HG02610 (cell line): ENCODE data around the gene CCL17.
"Not testable (repeated sequence)": the region's sequence is repeated elsewhere in the genome, so short reads cannot be mapped to it uniquely, and the experiment has no call there.

Source experiments
- ATAC-seq: cut with Tn5 transposase; IDR thresholded peaks from one replicate; pipeline ENCODE4 v1.9.1; 2021; ENCODE audit warnings: mild to moderate bottlenecking, moderate library complexity; ENCODE audit not compliant: unreplicated experiment

CCL17 gene

GRCh38 chr16:57403965-57404817 lies at the start of gene CCL17:
CCL17 (plus strand) TSS chr16:57404767; CDS start chr16:57413933, 9,166 bp downstream.
- no peak for ATAC-seq

- no peak for ATAC-seq
Measured at GRCh38 chr16:57355898-57356414, 48.6 kb upstream of the CCL17 start.

GRCh38 chr16:57356547-57356946 lies 48.0 kb upstream of the CCL17 start:
- ATAC-seq: no peak

- peak; percentile 55 for ATAC-seq
Measured at GRCh38 chr16:57357330-57358085, 47.1 kb upstream of the CCL17 start.

- no peak for ATAC-seq
Measured at GRCh38 chr16:57358086-57358420, 46.5 kb upstream of the CCL17 start.

GRCh38 chr16:57358527-57359095 lies 46.0 kb upstream of the CCL17 start, which contains the start of gene CCL22:
CCL22 (plus strand) TSS chr16:57358783; CDS start chr16:57358817, 34 bp downstream.
- ATAC-seq: peak; percentile 66

GRCh38 chr16:57360321-57360935 lies 44.1 kb upstream of the CCL17 start:
- ATAC-seq: no peak

GRCh38 chr16:57361404-57361803 lies 43.2 kb upstream of the CCL17 start:
- no peak for ATAC-seq

- no peak for ATAC-seq
Measured at GRCh38 chr16:57364143-57364542, 40.4 kb upstream of the CCL17 start.

GRCh38 chr16:57366544-57367040 lies 38.0 kb upstream of the CCL17 start:
- ATAC-seq: no peak

GRCh38 chr16:57367116-57367752 lies 37.3 kb upstream of the CCL17 start:
- ATAC-seq: no peak

GRCh38 chr16:57371494-57372371 lies 32.8 kb upstream of the CCL17 start:
- no peak for ATAC-seq

GRCh38 chr16:57372372-57373116 lies 32.0 kb upstream of the CCL17 start, which contains the start of gene CX3CL1:
CX3CL1 (plus strand) TSS chr16:57372490; CDS start chr16:57372569, 79 bp downstream.
- no peak for ATAC-seq

GRCh38 chr16:57373117-57373947 lies 31.2 kb upstream of the CCL17 start:
- ATAC-seq: no peak

GRCh38 chr16:57374067-57374534 lies 30.5 kb upstream of the CCL17 start:
- no peak for ATAC-seq

GRCh38 chr16:57374925-57375465 lies 29.6 kb upstream of the CCL17 start:
- ATAC-seq: not testable (repeated sequence)

GRCh38 chr16:57376313-57376818 lies 28.2 kb upstream of the CCL17 start:
- ATAC-seq: no peak
